Endodermal cell (in vitro differentiated cells): ENCODE data around the gene CAPN5. TPM values are rescaled to one million over a fixed set of nuclear protein-coding genes. Genes with fewer than 3 reads are reported as not detected.

ENCODE experiments used
- DNase-seq: peaks from one replicate; pipeline ENCODE4 v3.0.0-alpha.2; 2017
- H3K27ac ChIP-seq: 2 replicates; pipeline ENCODE4 v1.5.1; 2013; ENCODE audit warnings: mild to moderate bottlenecking, low read depth, low read length, moderate library complexity
- H3K27me3 ChIP-seq: 2 replicates; pipeline ENCODE4 v1.6.1; 2013; ENCODE audit warnings: mild to moderate bottlenecking, low read length, moderate library complexity; ENCODE audit not compliant: insufficient read depth, control insufficient read depth, poor library complexity, severe bottlenecking
- H3K36me3 ChIP-seq: 2 replicates; pipeline ENCODE4 v1.7.0; 2013; ENCODE audit warnings: mild to moderate bottlenecking, low read length, moderate library complexity; ENCODE audit not compliant: control insufficient read depth, insufficient read depth
- H3K4me1 ChIP-seq: one replicate; pipeline ENCODE4 v1.7.0; 2013; ENCODE audit warnings: low read length; ENCODE audit not compliant: control insufficient read depth, insufficient read depth
- H3K4me3 ChIP-seq: 2 replicates; pipeline ENCODE4 v1.5.1; 2013; ENCODE audit warnings: mild to moderate bottlenecking, low read length, moderate library complexity
- H3K9ac ChIP-seq: 2 replicates; pipeline ENCODE4 v1.6.1; 2013; ENCODE audit warnings: mild to moderate bottlenecking, low read length, moderate library complexity; ENCODE audit not compliant: poor library complexity, severe bottlenecking; ENCODE audit errors: extremely low read depth
- H3K9me3 ChIP-seq: 2 replicates; pipeline ENCODE4 v1.6.1; 2013; ENCODE audit warnings: mild to moderate bottlenecking, low read length, moderate library complexity; ENCODE audit not compliant: control insufficient read depth
- H3K27ac Mint-ChIP-seq: 2 replicates; pipeline ENCODE4 v1.8.0; 2020; ENCODE audit warnings: mixed read lengths
- H3K27me3 Mint-ChIP-seq: 2 replicates; pipeline ENCODE4 v1.8.0; 2021; ENCODE audit warnings: mild to moderate bottlenecking, mixed read lengths; ENCODE audit not compliant: insufficient read depth
- H3K36me3 Mint-ChIP-seq: 2 replicates; pipeline ENCODE4 v1.8.0; 2020; ENCODE audit warnings: low read depth, mixed read lengths
- H3K4me1 Mint-ChIP-seq: 2 replicates; pipeline ENCODE4 v1.8.0; 2020; ENCODE audit warnings: mixed read lengths
- H3K4me3 Mint-ChIP-seq: 2 replicates; pipeline ENCODE4 v1.8.0; 2020; ENCODE audit warnings: mild to moderate bottlenecking, moderate library complexity, mixed read lengths
- H3K9me3 Mint-ChIP-seq: 2 replicates; pipeline ENCODE4 v1.8.0; 2020; ENCODE audit warnings: mild to moderate bottlenecking, mixed read lengths
- WGBS, 2 experiments: methylation state at CpG; one replicate each; pipeline versions ENCODE4 v1.1.5 to v1.1.7; 2013; ENCODE audit warnings: missing lambda C conversion rate in 2 of 2, mixed read lengths in 1 of 2; ENCODE audit not compliant: insufficient coverage in 1 of 2, insufficient read length in 1 of 2; 5-methylcytosine and 5-hydroxymethylcytosine counted together
- total RNA-seq, 2 donors: library from RNA; stranded (reverse); fragmentation: NEBNext Ultra II Directional in 1 of 2; extraction: Animal tissue kit (Norgen Biotek cat#: 25700) in 1 of 2; gene quantifications; 2 replicates in 1 of 2; 3 replicates in 1 of 2; pipeline ENCODE4 v1.2.1, GENCODE V29; 2021
- TF ChIP-seq, protein P1 (sequence below): fragments of 200-600 bp; sonication (generic); conservative IDR thresholded peaks from 2 replicates; pipeline ENCODE4 v1.5.0; 2021; ENCODE audit warnings: antibody characterized with exemption, mild to moderate bottlenecking

Gene CAPN5
- total RNA-seq, 2 donors from 2014 or later, result 17.5 to 21.5 TPM

DNA sequence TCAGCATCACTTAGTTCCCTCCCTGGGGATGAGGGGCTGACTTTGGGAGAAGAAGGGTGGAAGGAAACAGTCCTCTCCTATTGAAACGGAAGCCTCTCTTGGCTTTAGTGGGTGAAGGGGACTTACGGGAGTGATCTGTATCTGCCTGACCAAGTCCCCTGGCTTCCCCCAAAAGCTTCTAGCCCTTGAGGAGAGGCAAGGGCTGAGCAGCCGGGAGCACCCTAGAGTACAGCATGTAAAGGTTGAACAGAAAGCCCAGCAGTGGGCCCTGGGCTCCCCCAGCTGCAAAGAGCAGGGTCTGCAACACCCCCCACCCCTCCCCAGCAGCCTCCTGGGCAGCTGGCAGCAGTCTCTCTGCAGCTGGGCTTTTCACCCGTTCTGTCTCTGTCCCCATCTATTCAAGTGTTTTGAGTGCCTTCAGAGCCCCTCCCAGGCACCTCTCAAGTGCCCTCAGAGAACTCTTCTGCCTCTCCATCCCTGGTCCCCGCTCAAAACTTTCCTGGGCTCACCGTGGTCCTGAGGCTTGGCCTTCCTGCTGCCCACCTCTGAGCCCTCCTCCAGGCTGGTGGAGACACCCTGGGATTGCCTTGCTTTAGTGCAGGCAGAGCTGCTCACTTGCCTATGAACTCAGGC, 2.7 kb downstream of the CAPN5 start:
- Mint-ChIP-seq H3K4me1 (peaks cover 15% of the 10 kb centered on the region), H3K4me3 (no peak overlapping the region), H3K27ac (no peak overlapping the region), H3K36me3 (no peaks in the 10 kb centered on the region), H3K27me3 (peaks cover 17% of the 10 kb centered on the region), H3K9me3 (no peaks in the 10 kb centered on the region)
- Histone ChIP-seq H3K9me3 (no peaks in the 10 kb centered on the region), H3K36me3 (no peaks in the 10 kb centered on the region), H3K9ac (no peak overlapping the region), H3K4me1 (peaks cover 8% of the 10 kb centered on the region), H3K27ac (no peak overlapping the region), H3K27me3 (no peaks in the 10 kb centered on the region), H3K4me3 (no peak overlapping the region)
- TF ChIP-seq, protein P1, sequence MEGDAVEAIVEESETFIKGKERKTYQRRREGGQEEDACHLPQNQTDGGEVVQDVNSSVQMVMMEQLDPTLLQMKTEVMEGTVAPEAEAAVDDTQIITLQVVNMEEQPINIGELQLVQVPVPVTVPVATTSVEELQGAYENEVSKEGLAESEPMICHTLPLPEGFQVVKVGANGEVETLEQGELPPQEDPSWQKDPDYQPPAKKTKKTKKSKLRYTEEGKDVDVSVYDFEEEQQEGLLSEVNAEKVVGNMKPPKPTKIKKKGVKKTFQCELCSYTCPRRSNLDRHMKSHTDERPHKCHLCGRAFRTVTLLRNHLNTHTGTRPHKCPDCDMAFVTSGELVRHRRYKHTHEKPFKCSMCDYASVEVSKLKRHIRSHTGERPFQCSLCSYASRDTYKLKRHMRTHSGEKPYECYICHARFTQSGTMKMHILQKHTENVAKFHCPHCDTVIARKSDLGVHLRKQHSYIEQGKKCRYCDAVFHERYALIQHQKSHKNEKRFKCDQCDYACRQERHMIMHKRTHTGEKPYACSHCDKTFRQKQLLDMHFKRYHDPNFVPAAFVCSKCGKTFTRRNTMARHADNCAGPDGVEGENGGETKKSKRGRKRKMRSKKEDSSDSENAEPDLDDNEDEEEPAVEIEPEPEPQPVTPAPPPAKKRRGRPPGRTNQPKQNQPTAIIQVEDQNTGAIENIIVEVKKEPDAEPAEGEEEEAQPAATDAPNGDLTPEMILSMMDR, result no peak
- DNase-seq, result peak; percentile 41
- WGBS, 2 experiments, result 87 to 89% methylated on average over 3 to 6 of the region's 6 CpGs

DNA sequence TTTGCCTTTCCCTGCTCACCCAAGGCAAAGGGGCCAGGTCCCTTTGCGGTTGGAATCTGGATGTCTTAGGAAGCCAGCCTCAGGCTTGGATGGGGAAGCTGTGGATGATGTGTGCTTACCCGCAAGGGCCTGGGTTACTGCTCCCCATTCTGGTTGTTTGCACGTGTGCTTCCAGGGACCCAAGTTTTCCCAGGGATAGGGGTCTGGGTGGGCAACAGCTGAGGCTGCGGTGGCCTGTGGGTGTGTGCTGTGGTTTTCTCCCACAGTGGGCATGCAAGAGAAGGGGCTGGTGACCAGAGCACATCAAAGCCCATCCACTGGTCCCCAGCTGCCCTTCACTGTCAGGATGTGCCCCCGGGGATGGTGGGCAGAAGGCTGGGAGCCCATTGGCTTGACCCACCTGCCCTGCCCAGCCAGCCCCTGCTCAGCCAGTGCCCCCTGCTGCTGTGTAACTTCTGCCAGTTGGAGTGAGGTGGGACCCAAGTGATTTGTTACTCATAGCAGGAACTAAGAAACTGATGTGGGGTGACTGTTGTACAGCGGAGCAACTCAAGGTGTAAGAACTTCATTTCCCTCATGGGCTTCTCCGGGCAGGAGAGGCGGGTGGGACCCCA, 3.3 kb downstream of the CAPN5 start:
- Histone ChIP-seq H3K9me3 (no peaks in the 10 kb centered on the region), H3K4me1 (peaks cover 8% of the 10 kb centered on the region), H3K4me3 (no peak overlapping the region), H3K9ac (no peak overlapping the region), H3K27me3 (no peaks in the 10 kb centered on the region), H3K36me3 (no peaks in the 10 kb centered on the region), H3K27ac (no peak overlapping the region)
- WGBS, 2 experiments, result 93 to 96% methylated on average over 3 to 8 of the region's 8 CpGs
- Mint-ChIP-seq H3K27me3 (peaks cover 10% of the 10 kb centered on the region), H3K36me3 (no peaks in the 10 kb centered on the region), H3K4me3 (no peak overlapping the region), H3K9me3 (no peaks in the 10 kb centered on the region), H3K4me1 (peaks cover 10% of the 10 kb centered on the region), H3K27ac (no peak overlapping the region)
- TF ChIP-seq, protein P1, result no peak
- peak; percentile 27 for DNase-seq

DNA sequence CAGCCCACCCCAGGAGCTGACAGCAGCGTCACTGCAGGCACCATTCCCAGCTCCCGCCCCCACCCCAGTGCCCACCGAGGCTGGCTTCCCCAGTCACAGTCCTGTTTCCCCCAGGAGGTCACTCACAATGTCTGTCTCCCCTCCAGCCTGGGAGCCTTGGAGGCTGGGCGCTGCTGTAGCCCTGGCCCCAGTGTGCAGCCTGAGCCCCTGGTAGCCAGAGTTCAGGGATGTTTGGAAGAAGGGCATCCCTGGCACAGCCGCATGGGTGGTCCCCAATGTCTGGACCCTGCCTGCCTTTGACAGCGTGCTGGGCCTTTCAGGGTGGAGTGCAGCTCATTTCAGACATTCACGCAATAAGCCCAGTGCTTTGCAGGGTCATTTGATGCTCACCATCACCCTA, 4.3 kb downstream of the CAPN5 start:
- Mint-ChIP-seq H3K27ac (no peak overlapping the region), H3K27me3 (peaks cover 10% of the 10 kb centered on the region), H3K4me1 (peaks cover 5% of the 10 kb centered on the region), H3K36me3 (no peaks in the 10 kb centered on the region), H3K9me3 (no peaks in the 10 kb centered on the region), H3K4me3 (no peak overlapping the region)
- TF ChIP-seq, protein P1, result no peak
- no peaks in the 10 kb centered on the region for H3K27me3 ChIP-seq
- H3K4me1 ChIP-seq, result no peaks in the 10 kb centered on the region
- no peaks in the 10 kb centered on the region for H3K36me3 ChIP-seq
- H3K4me3 ChIP-seq, result no peak overlapping the region
- no peaks in the 10 kb centered on the region for H3K9me3 ChIP-seq
- WGBS, 2 experiments, result 78 to 91% methylated on average over 3 to 7 of the region's 7 CpGs
- DNase-seq, result peak; percentile 35
- H3K9ac ChIP-seq, result no peak overlapping the region
- H3K27ac ChIP-seq, result no peak overlapping the region
